Astrocyte of the cerebellum (primary cell): Measurements from ENCODE around the gene PADI1.

Experiments used
- DNase-seq: peaks from one replicate; pipeline ENCODE4 v3.0.0-alpha.2; 2011; ENCODE audit warnings: low read depth
- H3K4me3 ChIP-seq: 2 replicates; pipeline ENCODE4 v1.5.1; 2011; ENCODE audit warnings: mild to moderate bottlenecking, low read depth, low read length, moderate library complexity
- CTCF ChIP-seq: IDR thresholded peaks from 2 replicates; pipeline ENCODE4 v1.5.1; 2012; ENCODE audit warnings: low read length, low read depth, moderate library complexity, mild to moderate bottlenecking; ENCODE audit errors: missing control alignments
- in situ Hi-C: cut with HindIII; loops from 2 replicates; pipeline ENCODE4 v1.10.0; 2017; ENCODE audit warnings: low sequenced_read_pairs

The PADI1 gene

DNA sequence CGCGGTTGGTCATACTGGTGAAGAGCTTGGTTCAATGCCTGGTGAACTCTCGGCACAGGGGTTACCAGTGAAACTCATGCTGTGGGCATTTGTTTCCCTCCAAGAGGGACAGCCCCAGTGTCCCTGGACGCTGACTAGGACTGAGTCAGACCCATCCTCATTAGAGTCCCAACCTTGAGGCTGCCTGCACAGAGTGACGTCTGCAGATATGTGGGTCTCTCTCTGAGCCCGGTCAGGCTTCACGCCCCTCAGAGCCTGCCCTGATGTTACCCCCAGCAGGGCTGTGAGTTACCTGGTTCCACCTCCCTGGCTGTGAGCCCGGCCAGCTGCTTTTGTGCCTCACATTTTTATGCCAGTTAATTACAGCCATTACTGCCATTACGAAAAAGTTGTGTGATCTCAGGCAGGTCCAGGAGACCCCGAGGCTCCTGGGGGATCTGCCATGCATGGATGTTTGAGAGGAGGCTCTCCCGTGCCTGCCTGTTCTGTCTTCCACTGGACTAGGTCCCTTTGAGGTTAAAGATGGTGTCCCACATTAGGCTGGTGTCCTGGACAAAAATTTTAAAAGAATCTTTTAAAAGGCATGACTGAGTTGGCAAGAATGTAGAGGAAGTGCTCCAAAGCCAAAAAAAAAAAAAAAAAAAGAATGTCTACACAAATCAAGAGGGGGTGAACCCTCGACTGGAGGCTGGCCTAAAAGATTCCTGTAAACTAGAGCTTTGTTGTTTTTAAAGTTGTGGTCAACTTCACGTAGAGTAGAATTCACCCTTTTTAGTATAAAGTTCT is 36.6 kb upstream of the PADI1 start:
- TF ChIP-seq CTCF, result no peak
- DNase-seq, result peak; percentile 74
- in situ Hi-C loops, result no loop called here
- H3K4me3 ChIP-seq, result no peak overlapping the region

DNA sequence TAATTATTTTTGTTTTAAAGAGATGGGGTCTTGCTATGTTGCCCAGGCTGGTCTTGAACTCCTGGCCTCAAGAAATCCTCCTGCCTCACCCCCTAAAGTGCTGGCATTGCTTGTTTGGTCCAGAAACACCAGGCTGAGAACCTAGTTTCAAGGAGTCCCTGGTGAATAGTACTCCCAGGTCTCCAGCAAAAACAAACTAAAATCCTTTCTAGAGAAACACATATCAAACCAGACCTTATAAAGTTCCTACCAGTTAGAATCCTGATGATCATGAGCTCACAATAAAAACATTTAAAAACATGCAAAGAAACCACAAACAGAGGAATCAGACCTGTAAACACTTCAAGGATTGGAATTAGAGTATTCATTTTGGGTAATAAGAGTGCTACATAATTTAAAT is 34.4 kb upstream of the PADI1 start:
- TF ChIP-seq CTCF, result no peak
- in situ Hi-C loops, result no loop called here
- peak; percentile 71 for DNase-seq

DNA sequence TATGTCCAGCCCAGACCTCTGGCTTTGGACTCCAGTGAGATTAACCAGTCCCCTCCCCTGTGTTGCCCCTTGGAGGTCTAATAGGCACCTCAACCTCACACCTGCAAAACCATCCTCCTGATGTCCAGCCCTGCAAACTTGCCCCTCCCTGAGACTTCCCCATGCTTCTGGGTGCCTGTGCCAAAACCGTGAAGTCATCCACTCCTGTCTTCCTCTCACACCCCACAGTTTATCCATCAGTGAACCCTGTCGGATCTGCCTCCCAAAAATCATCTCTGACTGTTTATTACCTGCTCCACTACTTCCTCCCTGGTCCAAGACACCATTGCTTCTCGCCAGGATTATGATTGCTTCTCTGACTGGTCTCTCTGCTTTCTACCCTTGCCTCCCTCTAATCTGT is 31.7 kb upstream of the PADI1 start:
- no peak for TF ChIP-seq CTCF
- H3K4me3 ChIP-seq, result no peak overlapping the region
- DNase-seq, result no peak
- in situ Hi-C loops, result no loop called here

More for the DNA sequence above, 34.4 kb upstream of the PADI1 start:
- H3K4me3 ChIP-seq, result no peak overlapping the region

DNA sequence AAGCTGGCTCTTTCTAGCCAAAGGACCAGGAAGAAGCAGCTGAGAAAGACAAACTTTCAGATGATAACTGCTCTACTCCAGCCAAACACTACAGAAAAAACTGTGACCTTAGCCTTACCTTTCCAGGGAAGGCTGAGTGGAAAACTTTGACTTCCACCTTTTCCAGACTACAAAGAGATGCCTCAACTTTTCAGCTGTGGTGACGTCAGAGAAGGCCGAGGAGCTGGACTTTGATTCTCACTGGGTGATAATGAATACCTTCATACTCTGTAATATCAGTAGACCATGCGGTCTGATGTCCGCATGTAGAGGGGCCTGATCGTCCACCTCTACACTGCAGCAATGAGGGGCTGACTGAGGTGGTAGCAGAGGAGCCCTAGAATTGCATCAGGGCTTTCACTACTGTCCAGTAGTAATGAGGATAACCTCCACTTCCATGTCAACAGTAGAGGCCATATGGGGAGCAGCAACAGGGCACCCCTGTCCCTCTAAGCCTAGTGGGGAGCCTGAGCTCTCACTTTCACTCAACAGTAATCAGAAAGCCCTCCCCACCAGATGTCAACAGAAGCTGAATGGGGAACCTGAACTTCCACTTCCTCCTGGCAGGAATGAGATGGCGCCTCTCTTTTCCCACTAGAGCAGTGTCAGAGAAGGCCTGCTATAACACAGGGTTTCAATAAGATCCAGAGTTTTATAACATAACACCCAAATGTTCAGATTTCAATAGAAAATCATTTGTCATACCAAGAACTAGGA is 28.4 kb upstream of the PADI1 start:
- no peak for TF ChIP-seq CTCF
- H3K4me3 ChIP-seq, result no peak overlapping the region
- DNase-seq, result no peak
- in situ Hi-C loops, result no loop called here

DNA sequence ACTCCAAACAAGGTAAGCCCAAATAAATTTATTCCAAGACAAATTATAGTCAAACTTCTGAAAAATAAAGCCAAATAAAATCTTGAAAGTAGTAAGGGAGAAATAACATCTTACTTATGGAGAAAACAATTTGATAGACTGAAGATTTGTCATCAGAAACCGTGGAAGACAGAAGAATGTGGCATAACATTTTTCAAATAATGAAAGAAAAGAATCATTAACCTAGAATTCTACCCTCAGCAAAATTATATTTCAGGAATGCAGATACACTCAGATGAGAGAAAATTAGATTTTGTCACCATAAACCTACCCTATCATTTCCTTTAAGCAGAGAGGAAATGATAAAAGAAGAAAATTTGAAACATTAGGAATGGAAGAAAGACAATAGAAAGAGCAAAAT is 27.3 kb upstream of the PADI1 start:
- in situ Hi-C loops, result no loop called here
- no peak for DNase-seq
- no peak for TF ChIP-seq CTCF
- no peak overlapping the region for H3K4me3 ChIP-seq

GRCh38 chr1:17181781-17182464 is 23.0 kb upstream of the PADI1 start:
- no peak overlapping the region for H3K4me3 ChIP-seq
- DNase-seq, result no peak
- TF ChIP-seq CTCF, result no peak
- in situ Hi-C loops, result no loop called here
